ENCODE measurements around the gene ANKLE1.

Gene ANKLE1

DNA sequence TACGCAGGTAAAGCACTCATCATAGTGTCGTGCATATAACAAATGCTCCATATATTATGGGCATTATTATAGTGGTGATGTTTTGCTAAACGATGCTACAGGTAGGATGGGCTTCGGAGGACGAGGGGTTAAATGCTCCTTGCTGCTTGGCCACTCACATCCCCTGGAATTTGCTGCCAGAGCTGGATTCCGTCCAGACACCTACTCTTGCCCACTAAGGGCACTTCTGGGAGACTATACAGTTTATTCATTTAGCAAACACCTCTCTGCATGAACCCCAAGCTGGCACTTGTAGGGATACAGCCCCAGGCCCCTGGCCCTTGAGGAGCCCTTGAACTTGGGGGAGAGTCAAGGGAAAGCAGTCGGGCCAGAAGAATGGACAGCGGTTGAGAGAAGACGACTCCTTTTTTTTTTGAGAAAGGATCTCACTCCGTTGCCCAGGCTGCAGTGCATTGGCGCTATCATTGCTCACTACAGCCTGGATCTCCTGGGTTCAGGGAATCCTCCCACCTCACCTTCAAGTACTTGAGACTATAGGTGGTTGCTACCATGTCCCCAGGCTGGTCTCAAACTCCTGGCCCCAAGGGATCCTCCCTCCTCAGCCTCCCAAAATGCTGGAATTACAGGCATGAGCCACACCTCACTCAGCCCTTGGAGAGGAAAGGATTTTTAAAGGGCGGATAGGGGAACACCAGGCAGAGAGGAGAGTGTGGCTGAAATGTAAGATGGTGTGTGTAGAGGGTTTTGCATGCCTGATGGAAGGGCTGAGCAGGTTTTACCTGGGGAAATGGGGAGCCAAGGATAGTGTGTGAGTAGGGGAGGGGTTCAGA is 22.9 kb downstream of the ANKLE1 start:
- Histone ChIP-seq H3K4me3 (ENCODE audit: low read depth, low read length) (no peak overlapping the region), H3K9me3 (ENCODE audit: control insufficient read depth, insufficient read depth, low read depth, low read length) (no peaks in the 10 kb centered on the region), H3K36me3 (ENCODE audit: control insufficient read depth in 2 of 2, insufficient read depth in 1 of 2, low read length in 2 of 2) (peaks cover 0 to 18% of the 10 kb centered on the region in 2 experiments; a peak in 1 of 3 replicates), H3K27ac (ENCODE audit: extremely low read depth, low read depth, low read length) (no peak overlapping the region), H3K4me1 (ENCODE audit: control insufficient read depth, insufficient read depth, low read length) (peaks cover 3% of the 10 kb centered on the region)
- ChIA-PET CTCF (interaction anchor here (0.5 to 1.7 kb wide), 17 partner anchors 8 to 969 kb away, joined by 3 to 9 read pairs (median 4); partner anchors contain the start of genes ANO8 and IQCN), POLR2A (interaction anchor here (0.5 to 2.8 kb wide), 19 partner anchors 8 to 1013 kb away, joined by 3 to 28 read pairs (median 4); partner anchors contain the start of genes BABAM1, NR2F6 and USE1)
- TF ChIP-seq SCRT1 (tag by site-specific recombination; IDR thresholded peaks at IDR 0.05; ENCODE audit: borderline replicate concordance) (0 out of 2 replicates have a peak, but pooled peaks have one; percentile 19), ZNF16 (tag by site-specific recombination; IDR thresholded peaks at IDR 0.05; ENCODE audit: low read depth) (peak; percentile 90), WT1 (tag by site-specific recombination; IDR thresholded peaks at IDR 0.05) (0 out of 2 replicates have a peak, but pooled peaks have one; percentile 6), SCRT2 (tag by site-specific recombination; IDR thresholded peaks at IDR 0.05) (peak; percentile 68), ZNF121 (tag by site-specific recombination; IDR thresholded peaks at IDR 0.05) (peak; percentile 85)
- TF ChIP-seq, protein P1, sequence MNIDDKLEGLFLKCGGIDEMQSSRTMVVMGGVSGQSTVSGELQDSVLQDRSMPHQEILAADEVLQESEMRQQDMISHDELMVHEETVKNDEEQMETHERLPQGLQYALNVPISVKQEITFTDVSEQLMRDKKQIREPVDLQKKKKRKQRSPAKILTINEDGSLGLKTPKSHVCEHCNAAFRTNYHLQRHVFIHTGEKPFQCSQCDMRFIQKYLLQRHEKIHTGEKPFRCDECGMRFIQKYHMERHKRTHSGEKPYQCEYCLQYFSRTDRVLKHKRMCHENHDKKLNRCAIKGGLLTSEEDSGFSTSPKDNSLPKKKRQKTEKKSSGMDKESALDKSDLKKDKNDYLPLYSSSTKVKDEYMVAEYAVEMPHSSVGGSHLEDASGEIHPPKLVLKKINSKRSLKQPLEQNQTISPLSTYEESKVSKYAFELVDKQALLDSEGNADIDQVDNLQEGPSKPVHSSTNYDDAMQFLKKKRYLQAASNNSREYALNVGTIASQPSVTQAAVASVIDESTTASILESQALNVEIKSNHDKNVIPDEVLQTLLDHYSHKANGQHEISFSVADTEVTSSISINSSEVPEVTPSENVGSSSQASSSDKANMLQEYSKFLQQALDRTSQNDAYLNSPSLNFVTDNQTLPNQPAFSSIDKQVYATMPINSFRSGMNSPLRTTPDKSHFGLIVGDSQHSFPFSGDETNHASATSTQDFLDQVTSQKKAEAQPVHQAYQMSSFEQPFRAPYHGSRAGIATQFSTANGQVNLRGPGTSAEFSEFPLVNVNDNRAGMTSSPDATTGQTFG (tag by site-specific recombination; IDR thresholded peaks at IDR 0.05; ENCODE audit: borderline replicate concordance), result no peak

DNA sequence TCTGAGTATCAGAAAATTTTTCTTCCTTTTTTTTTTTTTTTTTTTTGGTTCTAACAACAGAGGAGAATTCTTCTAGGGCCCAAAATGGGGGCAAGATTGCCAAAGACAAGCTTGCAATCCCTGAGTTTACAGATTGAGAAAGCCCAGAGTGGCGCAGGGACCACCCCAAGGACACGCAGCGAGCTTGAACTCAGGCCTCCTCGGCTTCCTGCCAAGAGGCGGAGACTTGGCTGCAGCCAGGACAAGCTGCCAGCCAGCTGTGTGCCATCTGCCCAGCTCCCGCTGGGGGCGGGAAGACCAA is 23.5 kb downstream of the ANKLE1 start:
- H3K9me3 ChIP-seq (ENCODE audit: control insufficient read depth, insufficient read depth, low read depth, low read length), result no peaks in the 10 kb centered on the region
- H3K4me1 ChIP-seq (ENCODE audit: control insufficient read depth, insufficient read depth, low read length), result peaks cover 3% of the 10 kb centered on the region
- H3K4me3 ChIP-seq (ENCODE audit: low read depth, low read length), result peak overlapping the region; percentile 16; the same call in 1 of the 2 replicates
- ChIA-PET CTCF (interaction anchor here (0.5 to 1.7 kb wide), 13 partner anchors 9 to 969 kb away, joined by 3 to 9 read pairs (median 3); partner anchors contain the start of genes ANO8 and IQCN), POLR2A (interaction anchor here (0.5 to 2.8 kb wide), 18 partner anchors 8 to 1013 kb away, joined by 3 to 28 read pairs (median 4); partner anchors contain the start of genes BABAM1, NR2F6 and USE1)
- peaks cover 0 to 16% of the 10 kb centered on the region in 2 experiments; a peak in 1 of 3 replicates for H3K36me3 ChIP-seq (ENCODE audit: control insufficient read depth in 2 of 2, insufficient read depth in 1 of 2, low read length in 2 of 2)
- H3K27ac ChIP-seq (ENCODE audit: extremely low read depth, low read depth, low read length), result no peak overlapping the region
- TF ChIP-seq ZNF174 (tag by site-specific recombination; IDR thresholded peaks at IDR 0.05) (no peak), MZF1 (tag by site-specific recombination; IDR thresholded peaks at IDR 0.05; ENCODE audit: borderline replicate concordance) (no peak), ZNF561 (tag by site-specific recombination; IDR thresholded peaks at IDR 0.05; ENCODE audit: borderline replicate concordance) (no peak), ZFP3 (tag by site-specific recombination; IDR thresholded peaks at IDR 0.05; ENCODE audit: low read depth) (no peak), ZNF791 (tag by site-specific recombination; IDR thresholded peaks at IDR 0.05) (no peak), ZNF544 (tag by site-specific recombination; IDR thresholded peaks at IDR 0.05) (no peak), ZNF138 (tag by site-specific recombination; IDR thresholded peaks at IDR 0.05; ENCODE audit: borderline replicate concordance) (no peak), ZNF37A (tag by site-specific recombination; IDR thresholded peaks at IDR 0.05) (no peak), ZNF239 (tag by site-specific recombination; IDR thresholded peaks at IDR 0.05) (no peak), ZNF843 (tag by site-specific recombination; IDR thresholded peaks at IDR 0.05) (no peak; the same call in 1 of the 2 replicates), ZNF654 (tag by site-specific recombination; IDR thresholded peaks at IDR 0.05; ENCODE audit: low read depth) (no peak), SCRT1 (tag by site-specific recombination; IDR thresholded peaks at IDR 0.05; ENCODE audit: borderline replicate concordance) (no peak), ZNF112 (tag by site-specific recombination; IDR thresholded peaks at IDR 0.05) (no peak)
- TF ChIP-seq, protein P1 (tag by site-specific recombination; IDR thresholded peaks at IDR 0.05; ENCODE audit: borderline replicate concordance), result no peak
- TF ChIP-seq, protein P2, sequence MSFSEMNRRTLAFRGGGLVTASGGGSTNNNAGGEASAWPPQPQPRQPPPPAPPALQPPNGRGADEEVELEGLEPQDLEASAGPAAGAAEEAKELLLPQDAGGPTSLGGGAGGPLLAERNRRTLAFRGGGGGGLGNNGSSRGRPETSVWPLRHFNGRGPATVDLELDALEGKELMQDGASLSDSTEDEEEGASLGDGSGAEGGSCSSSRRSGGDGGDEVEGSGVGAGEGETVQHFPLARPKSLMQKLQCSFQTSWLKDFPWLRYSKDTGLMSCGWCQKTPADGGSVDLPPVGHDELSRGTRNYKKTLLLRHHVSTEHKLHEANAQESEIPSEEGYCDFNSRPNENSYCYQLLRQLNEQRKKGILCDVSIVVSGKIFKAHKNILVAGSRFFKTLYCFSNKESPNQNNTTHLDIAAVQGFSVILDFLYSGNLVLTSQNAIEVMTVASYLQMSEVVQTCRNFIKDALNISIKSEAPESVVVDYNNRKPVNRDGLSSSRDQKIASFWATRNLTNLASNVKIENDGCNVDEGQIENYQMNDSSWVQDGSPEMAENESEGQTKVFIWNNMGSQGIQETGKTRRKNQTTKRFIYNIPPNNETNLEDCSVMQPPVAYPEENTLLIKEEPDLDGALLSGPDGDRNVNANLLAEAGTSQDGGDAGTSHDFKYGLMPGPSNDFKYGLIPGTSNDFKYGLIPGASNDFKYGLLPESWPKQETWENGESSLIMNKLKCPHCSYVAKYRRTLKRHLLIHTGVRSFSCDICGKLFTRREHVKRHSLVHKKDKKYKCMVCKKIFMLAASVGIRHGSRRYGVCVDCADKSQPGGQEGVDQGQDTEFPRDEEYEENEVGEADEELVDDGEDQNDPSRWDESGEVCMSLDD (tag by site-specific recombination; IDR thresholded peaks at IDR 0.05), result no peak; the same call in 1 of the 2 replicates
- TF ChIP-seq, protein P3, sequence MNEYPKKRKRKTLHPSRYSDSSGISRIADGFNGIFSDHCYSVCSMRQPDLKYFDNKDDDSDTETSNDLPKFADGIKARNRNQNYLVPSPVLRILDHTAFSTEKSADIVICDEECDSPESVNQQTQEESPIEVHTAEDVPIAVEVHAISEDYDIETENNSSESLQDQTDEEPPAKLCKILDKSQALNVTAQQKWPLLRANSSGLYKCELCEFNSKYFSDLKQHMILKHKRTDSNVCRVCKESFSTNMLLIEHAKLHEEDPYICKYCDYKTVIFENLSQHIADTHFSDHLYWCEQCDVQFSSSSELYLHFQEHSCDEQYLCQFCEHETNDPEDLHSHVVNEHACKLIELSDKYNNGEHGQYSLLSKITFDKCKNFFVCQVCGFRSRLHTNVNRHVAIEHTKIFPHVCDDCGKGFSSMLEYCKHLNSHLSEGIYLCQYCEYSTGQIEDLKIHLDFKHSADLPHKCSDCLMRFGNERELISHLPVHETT (tag by site-specific recombination; IDR thresholded peaks at IDR 0.05), result no peak
- TF ChIP-seq, protein P4, sequence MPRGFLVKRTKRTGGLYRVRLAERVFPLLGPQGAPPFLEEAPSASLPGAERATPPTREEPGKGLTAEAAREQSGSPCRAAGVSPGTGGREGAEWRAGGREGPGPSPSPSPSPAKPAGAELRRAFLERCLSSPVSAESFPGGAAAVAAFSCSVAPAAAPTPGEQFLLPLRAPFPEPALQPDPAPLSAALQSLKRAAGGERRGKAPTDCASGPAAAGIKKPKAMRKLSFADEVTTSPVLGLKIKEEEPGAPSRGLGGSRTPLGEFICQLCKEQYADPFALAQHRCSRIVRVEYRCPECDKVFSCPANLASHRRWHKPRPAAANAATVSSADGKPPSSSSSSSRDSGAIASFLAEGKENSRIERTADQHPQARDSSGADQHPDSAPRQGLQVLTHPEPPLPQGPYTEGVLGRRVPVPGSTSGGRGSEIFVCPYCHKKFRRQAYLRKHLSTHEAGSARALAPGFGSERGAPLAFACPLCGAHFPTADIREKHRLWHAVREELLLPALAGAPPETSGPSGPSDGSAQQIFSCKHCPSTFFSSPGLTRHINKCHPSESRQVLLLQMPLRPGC (tag by site-specific recombination; IDR thresholded peaks at IDR 0.05), result peak; percentile 50; the same call in 1 of the 2 replicates

All from HEK293 (cell line).